Suprapubic skin (tissue), 4 donors: Measurements from ENCODE around the gene C20orf96.

ENCODE experiments used
- EP300 ChIP-seq: sonication (generic); formaldehyde crosslinking; IDR thresholded peaks from one replicate; pipeline ENCODE4 v1.6.1; 2017; ENCODE audit warnings: antibody characterized with exemption
- POLR2AphosphoS5 ChIP-seq, 3 donors: sonication (generic); formaldehyde crosslinking; IDR thresholded peaks; one replicate each; pipeline ENCODE4 v1.6.1; 2017; ENCODE audit warnings: antibody characterized with exemption in 3 of 3
- TF ChIP-seq, protein P1 (sequence below), 2 donors: fragments of 200-600 bp in 1 of 2; fragments of 450-650 bp in 1 of 2; sonication (generic) in 1 of 2; IDR thresholded peaks; one replicate each; pipeline ENCODE4 v1.5.1; 2016 to 2019; ENCODE audit warnings: antibody characterized with exemption in 2 of 2, mild to moderate bottlenecking in 1 of 2, moderate library complexity in 1 of 2

GRCh38 chr20:237489-237888 is 53.1 kb downstream of the C20orf96 start:
- TF ChIP-seq, protein P1, sequence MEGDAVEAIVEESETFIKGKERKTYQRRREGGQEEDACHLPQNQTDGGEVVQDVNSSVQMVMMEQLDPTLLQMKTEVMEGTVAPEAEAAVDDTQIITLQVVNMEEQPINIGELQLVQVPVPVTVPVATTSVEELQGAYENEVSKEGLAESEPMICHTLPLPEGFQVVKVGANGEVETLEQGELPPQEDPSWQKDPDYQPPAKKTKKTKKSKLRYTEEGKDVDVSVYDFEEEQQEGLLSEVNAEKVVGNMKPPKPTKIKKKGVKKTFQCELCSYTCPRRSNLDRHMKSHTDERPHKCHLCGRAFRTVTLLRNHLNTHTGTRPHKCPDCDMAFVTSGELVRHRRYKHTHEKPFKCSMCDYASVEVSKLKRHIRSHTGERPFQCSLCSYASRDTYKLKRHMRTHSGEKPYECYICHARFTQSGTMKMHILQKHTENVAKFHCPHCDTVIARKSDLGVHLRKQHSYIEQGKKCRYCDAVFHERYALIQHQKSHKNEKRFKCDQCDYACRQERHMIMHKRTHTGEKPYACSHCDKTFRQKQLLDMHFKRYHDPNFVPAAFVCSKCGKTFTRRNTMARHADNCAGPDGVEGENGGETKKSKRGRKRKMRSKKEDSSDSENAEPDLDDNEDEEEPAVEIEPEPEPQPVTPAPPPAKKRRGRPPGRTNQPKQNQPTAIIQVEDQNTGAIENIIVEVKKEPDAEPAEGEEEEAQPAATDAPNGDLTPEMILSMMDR (IDR thresholded peaks at IDR 0.05): no peak
- TF ChIP-seq POLR2AphosphoS5 (IDR thresholded peaks at IDR 0.05) (no peak), EP300 (no peak)
